RCC 7860 (cell line): ENCODE data around the gene NKTR.
A peak's percentile ranks its signal among the peaks of the same experiment; 100 is the strongest.
"Not testable (repeated sequence)": the region's sequence is repeated elsewhere in the genome, so short reads cannot be mapped to it uniquely, and the experiment has no call there.

Source experiments
- DNase-seq: peaks from one replicate; pipeline ENCODE4 v3.0.0-alpha.2; 2015; ENCODE audit warnings: low spot score
- FAIRE-seq: peaks from 2 replicates; lab custom pipeline; 2012; peaks lifted over from hg19 to GRCh38; lab: Jason Lieb, UNC

The NKTR gene

DNA sequence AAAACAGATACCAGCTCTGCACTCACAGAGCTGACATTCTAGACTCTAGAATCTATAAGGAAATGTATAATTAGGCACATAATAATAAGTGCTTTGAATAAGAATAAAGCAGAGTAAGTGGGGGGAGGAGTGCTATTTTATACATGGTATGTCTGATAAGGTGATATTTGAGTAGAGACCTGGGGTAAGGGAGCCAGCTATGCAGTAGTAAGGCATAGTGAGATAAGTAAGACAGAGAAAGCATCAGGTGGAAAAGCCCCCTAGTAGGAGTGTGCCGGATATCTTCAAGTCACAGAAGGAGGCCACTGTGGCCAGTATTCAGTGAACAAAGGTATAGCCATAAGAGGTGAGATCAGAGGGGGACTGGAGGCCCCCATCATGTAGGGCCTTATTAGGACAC, 6.9 kb upstream of the NKTR start:
- DNase-seq = no peak
- no peak for FAIRE-seq

DNA sequence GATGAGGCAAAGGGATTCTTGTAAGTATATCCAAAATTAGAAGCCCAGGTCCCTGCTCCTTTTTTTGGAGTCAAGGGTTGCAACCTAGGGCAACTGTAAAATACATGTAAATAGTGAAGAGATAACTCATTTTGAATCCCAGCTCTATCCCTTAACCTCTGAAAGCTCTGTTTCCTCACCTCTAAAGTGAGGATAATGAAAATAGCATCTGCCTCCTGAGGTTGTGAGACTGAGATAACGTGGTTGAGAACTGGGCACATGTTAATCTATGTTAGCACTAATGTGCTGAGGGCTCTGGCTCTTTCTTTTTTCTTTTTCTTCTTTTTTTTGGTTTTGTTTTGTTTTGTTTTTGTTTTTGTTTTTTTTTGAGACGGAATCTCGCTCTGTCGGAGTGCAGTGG, 4.8 kb upstream of the NKTR start:
- no peak for FAIRE-seq

DNA sequence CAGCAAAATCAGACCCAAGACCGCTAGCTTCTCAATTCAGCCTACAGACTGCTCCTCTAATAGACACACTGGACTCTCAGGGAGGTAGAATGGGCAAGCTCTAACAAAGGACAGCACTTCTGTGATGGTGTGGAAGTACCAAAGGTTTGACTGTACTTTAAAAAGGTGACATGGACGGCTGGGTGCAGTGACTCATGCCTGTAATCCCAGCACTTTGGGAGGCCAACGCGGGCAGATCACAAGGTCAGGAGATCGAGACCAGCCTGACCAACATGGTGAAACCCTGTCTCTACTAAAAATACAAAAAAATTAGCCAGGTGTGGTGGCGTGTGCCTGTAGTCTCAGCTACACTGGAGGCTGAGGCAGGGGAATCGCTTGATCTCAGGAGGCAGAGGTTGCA, 3.4 kb upstream of the NKTR start:
- not testable (repeated sequence) for DNase-seq, FAIRE-seq

More for the DNA sequence above, 4.8 kb upstream of the NKTR start:
- no peak for DNase-seq

DNA sequence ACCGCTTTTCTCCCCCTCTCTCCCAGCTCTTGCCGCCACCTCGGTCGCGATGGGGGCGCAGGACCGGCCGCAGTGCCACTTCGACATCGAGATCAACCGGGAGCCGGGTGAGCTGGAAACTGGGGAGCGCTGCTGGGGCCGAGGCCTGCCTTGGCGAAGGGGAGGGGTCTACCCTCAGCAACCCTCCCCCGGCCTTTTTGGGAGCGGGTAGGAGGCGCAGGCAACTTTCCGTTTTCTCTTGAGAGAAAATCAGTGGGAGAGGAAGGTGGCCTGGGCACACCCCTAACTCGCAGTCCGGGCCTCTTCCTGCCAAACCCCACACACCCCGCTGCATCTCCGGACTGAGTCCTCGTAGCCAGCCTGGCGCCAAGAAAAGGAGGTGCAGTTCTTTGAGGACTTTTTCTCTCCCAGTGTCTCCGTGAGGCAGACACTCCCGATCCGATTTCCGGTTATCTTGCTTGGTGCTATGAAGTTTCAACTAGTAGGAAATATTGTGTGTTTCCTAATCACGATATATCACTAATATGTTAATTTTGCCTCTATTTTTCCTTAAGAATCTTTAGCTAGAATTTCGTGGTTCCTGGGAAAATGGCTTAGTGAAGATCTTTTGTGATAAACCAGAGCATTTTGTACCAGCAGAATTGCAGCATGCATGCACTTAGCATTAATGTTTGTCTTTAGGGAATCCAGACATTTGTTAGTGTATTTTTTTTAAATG, 631 bp downstream of the NKTR start:
- FAIRE-seq (no peak), DNase-seq (peak; percentile 34)

DNA sequence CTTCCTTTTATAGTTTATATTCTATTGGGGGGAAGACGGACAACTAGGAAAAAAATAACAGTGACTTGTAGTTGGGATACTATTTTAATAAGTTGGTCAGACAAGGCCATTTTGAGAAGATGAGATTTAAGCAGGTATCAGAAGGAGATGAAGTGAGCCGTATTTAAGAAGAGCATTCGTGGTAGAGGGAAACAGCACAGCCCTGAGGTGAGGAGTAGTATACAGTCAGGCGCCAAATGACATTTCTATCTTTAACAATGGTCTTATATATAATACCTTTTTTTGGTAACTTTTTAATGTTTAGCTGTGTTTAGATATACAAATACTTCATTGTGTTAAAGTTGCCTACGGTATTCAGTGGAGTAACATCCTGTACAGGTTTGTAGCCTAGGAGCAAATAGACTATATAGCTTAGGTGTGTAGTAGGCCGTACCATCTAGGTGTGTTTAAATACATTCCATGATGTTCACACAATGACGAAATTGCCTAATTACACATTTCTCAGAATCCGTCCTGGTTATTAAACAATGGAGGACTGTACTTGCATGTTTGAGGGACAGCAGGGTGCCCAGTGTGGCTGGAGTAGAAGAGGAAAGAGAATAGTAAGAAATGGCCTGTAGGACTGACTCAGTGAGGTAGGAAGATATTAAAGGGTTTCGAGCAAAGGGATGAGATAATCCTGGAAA, 1.6 kb downstream of the NKTR start:
- no peak for FAIRE-seq
- no peak for DNase-seq

DNA sequence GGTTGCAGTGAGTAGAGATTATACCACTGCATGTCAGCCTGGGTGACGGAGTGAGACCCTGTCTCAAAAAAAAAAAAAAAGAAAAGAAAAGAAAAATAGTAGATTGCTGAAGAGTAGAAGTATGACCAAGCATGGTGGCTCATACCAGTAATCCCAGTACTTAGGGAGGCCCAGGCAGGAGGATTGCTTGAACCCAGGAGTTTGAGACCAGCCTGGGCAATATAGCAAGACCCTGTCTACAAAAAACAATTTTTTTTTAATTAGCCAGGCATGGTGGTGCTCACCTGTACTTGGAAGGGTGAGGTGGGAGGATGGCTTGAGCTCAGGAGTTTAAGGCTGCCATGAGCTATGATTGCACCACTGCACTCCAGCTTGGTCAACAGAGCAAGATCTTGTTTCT, 2.5 kb downstream of the NKTR start:
- FAIRE-seq = no peak
- no peak for DNase-seq

DNA sequence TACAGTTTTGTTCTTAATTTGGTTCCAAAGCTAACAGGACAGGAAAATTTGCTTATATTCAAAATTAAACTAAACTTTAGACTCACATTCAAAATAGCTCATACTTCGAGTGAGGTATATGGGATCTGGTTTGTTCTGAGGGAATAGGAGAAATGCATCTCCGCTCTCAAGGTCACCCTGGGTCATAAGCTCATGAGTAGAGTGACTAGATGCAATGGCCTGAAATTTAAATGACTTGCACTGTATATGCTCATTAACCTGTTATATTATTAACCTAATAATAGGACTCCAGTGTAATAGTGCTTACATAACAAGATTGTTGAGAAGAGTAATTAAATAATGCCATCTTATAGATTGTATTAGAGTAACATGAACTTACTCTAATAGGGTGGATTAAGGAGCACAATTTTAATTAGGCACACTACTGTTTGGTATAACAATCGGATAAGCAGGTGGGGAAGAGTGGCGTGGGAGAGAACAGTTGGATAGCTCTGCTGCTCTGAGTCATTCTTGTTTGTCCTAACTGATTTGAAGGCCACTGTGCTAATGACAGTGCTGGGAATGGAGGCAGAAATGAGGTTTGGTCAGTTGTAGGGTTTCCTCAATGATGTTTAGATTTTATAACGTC, 5.2 kb downstream of the NKTR start:
- FAIRE-seq (no peak), DNase-seq (no peak)

DNA sequence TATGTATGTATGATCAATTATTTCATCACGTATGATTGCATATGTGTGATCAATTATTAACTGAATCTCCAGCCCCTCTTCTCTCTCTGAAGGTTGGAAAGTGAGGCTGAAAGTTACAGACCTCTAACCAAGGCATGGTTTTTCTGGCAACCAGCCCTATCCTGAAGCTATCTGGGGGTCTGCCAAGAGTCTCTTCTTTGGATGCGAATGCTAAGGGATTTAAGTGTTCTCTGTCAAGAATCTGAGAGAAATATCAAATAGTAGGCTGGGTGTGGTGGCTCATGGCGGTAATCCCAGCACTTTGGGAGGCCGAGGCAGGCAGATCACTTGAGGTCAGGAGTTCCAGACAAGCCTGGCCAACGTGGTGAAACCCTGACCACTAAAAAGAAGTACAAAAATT, 8.1 kb downstream of the NKTR start:
- DNase-seq = no peak
- no peak for FAIRE-seq

DNA sequence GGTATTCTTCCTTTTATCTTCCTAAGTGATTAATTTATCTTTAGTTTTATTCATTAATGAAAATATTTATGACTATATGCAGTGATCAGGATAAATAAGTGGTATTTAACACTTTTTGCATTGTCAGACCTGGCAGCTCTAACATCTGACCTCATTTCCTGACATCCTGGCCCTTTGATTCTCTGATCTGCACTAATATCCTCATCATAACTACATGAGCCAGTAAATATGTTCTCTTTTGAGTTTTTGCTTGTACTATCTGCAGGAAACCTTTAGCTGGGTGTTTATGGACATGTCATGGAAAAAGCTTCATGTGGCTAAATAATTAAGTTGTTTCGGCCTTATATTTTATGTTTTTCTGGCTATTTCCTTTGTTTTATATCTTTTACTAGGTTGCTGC, 10.5 kb downstream of the NKTR start:
- FAIRE-seq (no peak), DNase-seq (no peak)

DNA sequence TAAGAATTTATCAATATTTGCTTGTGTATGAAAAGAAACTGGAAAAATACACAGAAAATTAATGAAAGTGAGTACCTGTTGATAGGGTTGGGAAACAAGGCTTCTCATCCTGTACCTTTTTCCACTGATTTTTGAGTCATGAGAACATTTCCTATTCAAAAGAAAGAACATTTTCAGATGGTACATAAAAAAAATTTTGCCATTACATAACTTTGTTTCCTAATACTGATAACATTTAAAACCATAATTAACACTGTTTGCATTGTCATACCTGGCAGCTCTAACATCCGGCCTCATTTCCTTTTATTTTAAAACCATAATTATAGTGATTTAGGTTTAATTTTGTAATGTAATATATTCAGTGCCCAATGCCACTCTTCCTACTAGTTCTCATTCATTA, 11.7 kb downstream of the NKTR start:
- FAIRE-seq (no peak), DNase-seq (no peak)

DNA sequence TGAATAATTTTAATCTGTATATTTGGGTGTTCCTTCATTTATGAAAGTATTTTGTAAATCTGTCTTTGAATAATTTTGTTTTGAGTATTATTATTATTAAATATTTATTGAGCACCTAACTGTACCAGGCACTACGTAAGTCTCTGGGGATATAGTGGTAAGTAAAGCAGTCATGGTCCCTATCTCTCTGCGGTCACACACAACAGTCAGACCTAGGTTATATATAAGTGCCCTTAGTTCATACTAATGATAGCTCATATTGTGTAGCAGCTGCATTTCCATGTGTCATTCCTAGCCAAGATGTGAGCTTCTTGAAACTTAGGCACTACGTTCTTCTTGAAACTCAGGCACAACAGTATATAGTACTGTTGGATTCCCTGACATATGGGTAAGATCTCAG, 12.4 kb downstream of the NKTR start:
- no peak for DNase-seq
- FAIRE-seq = no peak

DNA sequence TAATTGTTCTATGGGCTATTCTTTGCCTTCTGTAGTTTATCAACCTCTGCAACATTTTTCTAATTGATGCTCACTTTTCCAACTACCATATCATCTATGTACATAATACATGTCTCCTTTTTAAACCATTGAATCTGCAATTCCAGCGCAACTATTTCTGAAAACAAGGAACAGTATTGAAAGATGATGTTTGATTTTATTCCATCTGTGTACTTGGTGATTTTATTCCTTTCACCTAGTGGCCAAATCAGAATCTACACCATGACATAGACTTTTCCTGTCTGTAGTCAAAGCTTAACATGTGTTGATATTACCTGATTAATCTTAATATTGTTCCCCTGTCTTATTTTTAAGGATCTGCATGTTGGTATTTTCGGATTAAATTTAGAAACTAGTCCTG, 13.0 kb downstream of the NKTR start:
- FAIRE-seq = no peak
- no peak for DNase-seq

DNA sequence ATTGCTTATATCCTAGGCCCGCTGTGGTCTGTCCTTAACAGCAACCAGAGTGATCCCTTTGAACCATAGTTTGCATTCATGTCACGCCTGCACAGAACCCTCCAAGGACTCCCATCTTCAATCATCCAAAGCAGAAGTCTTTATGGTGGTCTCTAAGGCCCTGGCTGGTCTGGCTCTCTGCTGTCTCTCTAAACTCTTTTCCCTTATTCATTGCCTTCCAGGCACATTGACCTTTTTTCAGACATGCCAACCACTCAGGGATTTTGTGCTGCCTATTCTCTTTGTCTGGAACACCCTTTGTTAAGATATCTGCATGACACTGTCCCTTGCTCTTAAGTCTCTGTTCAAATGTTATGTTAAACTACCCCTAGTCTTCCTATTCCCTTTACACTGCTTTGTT, 31.1 kb downstream of the NKTR start:
- FAIRE-seq = no peak

DNA sequence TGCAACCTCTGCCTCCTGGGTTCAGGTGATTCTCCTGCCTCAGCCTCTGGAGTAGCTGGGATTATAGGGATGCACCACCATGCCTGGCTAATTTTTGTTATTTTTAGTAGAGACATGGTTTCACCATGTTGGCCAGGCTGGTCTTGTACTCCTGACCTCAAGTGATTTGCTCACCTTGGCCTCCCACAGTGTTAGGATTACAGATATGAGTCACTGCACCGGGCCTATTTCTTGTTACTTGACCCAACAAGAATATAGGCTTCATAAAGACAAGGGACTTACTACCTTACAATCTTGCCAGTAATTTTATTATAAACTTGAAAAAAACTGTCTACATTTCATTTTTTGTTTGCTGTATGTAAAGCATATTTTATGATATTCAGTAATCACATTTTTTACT, 31.7 kb downstream of the NKTR start:
- DNase-seq (peak; percentile 22), FAIRE-seq (peak; percentile 12)

More for the DNA sequence above, 31.1 kb downstream of the NKTR start:
- no peak for DNase-seq

DNA sequence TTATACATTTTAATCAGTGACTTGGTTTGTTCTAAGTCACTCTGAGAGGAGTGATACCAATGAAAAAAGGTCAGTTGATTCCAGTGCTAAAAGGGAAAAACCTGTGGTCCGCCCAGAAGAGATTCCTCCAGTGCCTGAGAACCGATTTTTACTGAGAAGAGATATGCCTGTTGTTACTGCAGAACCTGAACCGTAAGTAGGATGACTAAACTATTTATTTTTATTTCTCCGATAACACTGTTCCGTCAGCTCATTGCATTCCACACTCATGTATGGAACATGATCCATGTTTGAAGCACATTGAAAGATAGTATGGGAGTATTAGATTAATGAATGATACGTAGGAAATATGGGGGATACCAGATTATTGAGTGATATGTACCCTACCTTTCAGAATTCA, 33.1 kb downstream of the NKTR start:
- DNase-seq (no peak), FAIRE-seq (no peak)

DNA sequence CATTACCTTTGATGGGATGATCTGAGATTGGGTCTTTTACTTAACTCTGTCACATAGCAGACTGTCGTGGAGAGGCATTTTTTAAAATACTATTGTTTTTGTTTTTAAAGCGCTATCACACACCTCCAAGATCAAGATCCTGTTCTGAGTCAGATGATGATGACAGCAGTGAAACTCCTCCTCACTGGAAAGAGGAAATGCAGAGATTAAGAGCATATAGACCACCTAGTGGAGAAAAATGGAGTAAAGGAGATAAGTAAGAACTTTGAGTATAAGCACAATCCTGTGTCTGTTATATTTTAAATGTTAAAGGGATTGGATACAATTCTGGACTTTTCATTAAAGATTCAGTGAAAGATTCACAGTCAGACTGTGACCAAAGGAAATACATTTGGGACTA, 34.6 kb downstream of the NKTR start:
- FAIRE-seq (no peak), DNase-seq (peak; percentile 29)

DNA sequence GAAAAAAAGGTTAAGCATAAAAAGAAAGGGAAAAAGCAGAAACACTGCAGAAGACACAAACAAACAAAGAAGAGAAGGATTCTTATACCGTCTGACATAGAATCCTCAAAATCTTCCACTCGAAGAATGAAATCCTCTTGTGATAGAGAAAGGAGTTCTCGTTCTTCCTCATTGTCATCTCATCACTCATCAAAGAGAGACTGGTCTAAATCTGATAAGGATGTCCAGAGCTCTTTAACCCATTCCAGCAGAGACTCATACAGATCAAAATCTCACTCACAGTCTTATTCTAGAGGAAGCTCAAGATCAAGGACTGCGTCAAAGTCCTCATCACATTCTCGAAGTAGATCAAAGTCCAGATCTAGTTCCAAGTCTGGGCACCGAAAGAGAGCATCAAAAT, 36.5 kb downstream of the NKTR start:
- FAIRE-seq (no peak), DNase-seq (no peak)

DNA sequence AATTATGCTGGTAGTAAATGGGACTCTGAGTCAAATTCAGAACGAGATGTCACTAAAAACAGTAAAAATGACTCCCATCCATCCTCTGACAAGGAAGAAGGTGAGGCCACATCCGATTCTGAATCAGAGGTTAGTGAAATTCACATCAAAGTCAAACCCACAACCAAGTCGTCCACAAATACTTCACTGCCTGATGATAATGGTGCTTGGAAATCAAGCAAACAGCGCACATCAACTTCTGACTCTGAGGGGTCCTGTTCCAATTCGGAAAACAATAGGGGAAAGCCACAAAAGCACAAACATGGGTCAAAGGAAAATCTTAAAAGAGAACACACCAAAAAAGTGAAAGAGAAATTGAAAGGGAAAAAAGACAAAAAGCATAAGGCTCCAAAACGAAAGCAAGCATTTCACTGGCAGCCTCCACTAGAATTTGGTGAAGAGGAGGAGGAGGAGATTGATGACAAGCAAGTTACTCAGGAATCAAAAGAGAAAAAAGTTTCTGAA, 37.9 kb downstream of the NKTR start:
- FAIRE-seq (no peak), DNase-seq (no peak)

DNA sequence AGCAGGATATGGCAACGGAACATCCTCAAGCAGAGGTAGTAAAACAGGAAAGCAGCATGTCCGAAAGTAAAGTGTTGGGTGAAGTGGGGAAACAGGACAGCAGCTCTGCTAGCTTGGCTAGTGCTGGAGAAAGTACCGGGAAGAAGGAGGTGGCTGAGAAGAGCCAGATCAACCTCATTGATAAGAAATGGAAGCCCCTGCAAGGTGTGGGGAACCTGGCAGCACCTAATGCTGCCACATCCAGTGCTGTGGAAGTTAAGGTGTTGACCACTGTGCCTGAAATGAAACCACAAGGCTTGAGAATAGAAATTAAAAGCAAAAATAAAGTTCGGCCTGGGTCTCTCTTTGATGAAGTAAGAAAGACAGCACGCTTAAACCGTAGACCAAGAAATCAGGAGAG, 38.7 kb downstream of the NKTR start:
- no peak for DNase-seq
- no peak for FAIRE-seq

DNA sequence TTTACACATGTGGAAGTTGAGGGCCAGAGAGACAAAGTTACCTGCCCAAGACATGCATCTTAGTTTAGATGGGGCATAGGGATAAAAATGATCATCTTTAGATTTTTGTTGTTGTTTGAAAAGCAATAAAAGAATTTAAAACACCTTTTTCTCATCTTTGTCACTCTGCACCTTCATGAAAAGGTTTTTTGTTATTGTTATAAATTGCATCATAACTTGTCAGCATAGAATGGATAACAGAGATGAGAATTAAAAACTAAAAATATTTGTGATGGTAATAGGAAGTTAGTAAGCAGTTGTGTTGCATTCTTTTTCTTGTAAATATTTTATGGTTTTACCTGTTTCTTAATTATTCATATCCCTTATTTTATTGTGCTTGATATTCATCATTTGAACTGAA, 39.6 kb downstream of the NKTR start:
- FAIRE-seq (no peak), DNase-seq (no peak)

DNA sequence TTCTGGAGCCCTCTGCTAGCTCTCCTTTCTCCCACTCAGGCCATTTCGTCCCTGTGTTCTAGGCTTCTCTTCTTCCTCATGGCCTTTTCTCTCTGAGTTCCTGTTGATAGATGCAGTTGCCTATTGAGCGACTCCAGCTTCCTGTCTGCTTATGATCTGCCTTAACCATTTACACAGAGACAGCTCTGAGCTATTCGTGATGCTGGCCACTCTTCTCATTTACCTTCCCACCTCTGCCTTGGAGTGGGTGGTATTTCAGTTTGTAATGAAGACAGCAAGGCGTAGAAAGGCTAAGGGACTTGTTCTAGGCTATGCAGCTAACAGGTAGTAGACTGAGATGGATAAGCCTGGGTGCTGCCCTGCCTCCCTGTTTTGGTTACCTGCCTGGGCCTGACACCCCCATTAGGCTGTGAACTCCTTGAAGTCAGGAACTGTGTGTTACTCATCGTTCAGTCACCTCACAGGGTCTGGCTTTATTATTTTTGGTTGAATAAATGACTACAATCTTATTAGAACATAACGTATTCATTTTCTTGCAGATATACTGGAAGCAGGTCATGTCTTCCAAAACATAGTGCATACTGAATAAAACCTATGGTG, 40.4 kb downstream of the NKTR start:
- DNase-seq (no peak), FAIRE-seq (no peak)
